HK-2 (cell line): Measurements from ENCODE around the gene CISH.
A peak's percentile ranks its signal among the peaks of the same experiment; 100 is the strongest.

Experiments used
- DNase-seq: peaks from one replicate; pipeline ENCODE4 v3.0.0-alpha.2; 2018; ENCODE audit not compliant: unreplicated experiment

CISH gene

GRCh38 chr3:50637011-50637410 lies 25.4 kb upstream of the CISH start:
- no peak for DNase-seq

GRCh38 chr3:50635066-50635465 lies 23.5 kb upstream of the CISH start:
- DNase-seq: no peak

- no peak for DNase-seq
These were observed 21.7 kb upstream of the CISH start for GRCh38 chr3:50633230-50633790.

- DNase-seq: no peak
These were observed 20.9 kb upstream of the CISH start for GRCh38 chr3:50632450-50632849.

- peak; percentile 56 for DNase-seq
These were observed 19.3 kb upstream of the CISH start for GRCh38 chr3:50630877-50631276.

- no peak for DNase-seq
These were observed 18.8 kb upstream of the CISH start for GRCh38 chr3:50630394-50630793.

- no peak for DNase-seq
These were observed 17.0 kb upstream of the CISH start for GRCh38 chr3:50628601-50629000.

GRCh38 chr3:50627407-50628051 lies 16.0 kb upstream of the CISH start:
- peak; percentile 78 for DNase-seq

GRCh38 chr3:50626401-50626800 lies 14.8 kb upstream of the CISH start:
- no peak for DNase-seq

- no peak for DNase-seq
These were observed 13.9 kb upstream of the CISH start for GRCh38 chr3:50625231-50626182.

- DNase-seq: no peak
These were observed 13.1 kb upstream of the CISH start for GRCh38 chr3:50624634-50625033.

- DNase-seq: no peak
These were observed 12.4 kb upstream of the CISH start for GRCh38 chr3:50623840-50624474.

GRCh38 chr3:50622881-50623280 lies 11.3 kb upstream of the CISH start:
- no peak for DNase-seq

GRCh38 chr3:50620820-50621219 lies 9.2 kb upstream of the CISH start:
- DNase-seq: peak; percentile 66

GRCh38 chr3:50620420-50620819 lies 8.8 kb upstream of the CISH start:
- DNase-seq: no peak

GRCh38 chr3:50617911-50618481 lies 6.4 kb upstream of the CISH start:
- DNase-seq: no peak

- DNase-seq: no peak
These were observed 5.7 kb upstream of the CISH start, which contains the start of gene MAPKAPK3 for GRCh38 chr3:50617096-50617791. Gene MAPKAPK3 (plus strand): TSS chr3:50617151. CDS start chr3:50617566, 415 bp downstream.

GRCh38 chr3:50616770-50617095 lies 5.2 kb upstream of the CISH start:
- DNase-seq: peak; percentile 80

GRCh38 chr3:50616003-50616769 lies 4.6 kb upstream of the CISH start:
- DNase-seq: peak; percentile 77

- no peak for DNase-seq
These were observed 3.6 kb upstream of the CISH start for GRCh38 chr3:50615190-50615589.
